K562 (cell line): Measurements from ENCODE around the gene CXCR6. TPM values are rescaled to one million over a fixed set of nuclear protein-coding genes. Genes with fewer than 3 reads are reported as not detected.

Experiments used
- ATAC-seq: fragments of 200-7000 bp; cut with Tn5 transposase; 3 replicates; pipeline ENCODE4 v1.9.1; 2020; ENCODE audit warnings: moderate library complexity
- BruUV-seq: library from RNA; stranded (reverse); fragments of 400-500 nt; replicated peaks from 2 replicates; lab custom pipeline; 2021; lab: Mats Ljungman, UMichigan
- CTCF ChIA-PET: fragments of 300-600 bp; formaldehyde crosslinking; extraction: SDS; loops from one replicate; lab custom pipeline; 2021; ENCODE audit warnings: low intra/inter-chr PET ratio; lab: Yijun Ruan, JAX
- POLR2A ChIA-PET: fragments of 300-600, 350-650 bp; sonication (Branson Sonifier 250); formaldehyde crosslinking; extraction: SDS; loops from one replicate; lab custom pipeline; 2021; ENCODE audit warnings: antibody characterized with exemption, inconsistent platforms; lab: Yijun Ruan, JAX
- DNase-seq, 4 experiments: peaks; one replicate each; pipeline versions ENCODE4 v3.0.0 to v3.0.0-alpha.2; 2011 to 2018; ENCODE audit warnings: low spot score in 3 of 4, mixed read lengths in 3 of 4; ENCODE audit errors: extremely low read depth in 1 of 4
- FAIRE-seq: peaks from 2 replicates; lab custom pipeline; 2011; peaks lifted over from hg19 to GRCh38; lab: Jason Lieb, UNC
- H2AFZ ChIP-seq: 2 replicates; pipeline ENCODE4 v1.6.0; 2011; ENCODE audit warnings: low read depth, low read length, control low read depth, inconsistent platforms
- H3K27ac ChIP-seq: fragments of 200-600 bp; 3 replicates; pipeline ENCODE4 v1.8.0; 2011; ENCODE audit warnings: low read depth, mild to moderate bottlenecking, control low read depth, inconsistent platforms, low read length, moderate library complexity, mixed read lengths; ENCODE audit errors: extremely low read depth
- H3K27me3 ChIP-seq, 2 experiments: fragments of 300-600 bp in 1 of 2; 2 replicates in 1 of 2; 3 replicates in 1 of 2; pipeline versions ENCODE4 v1.6.0 to v1.8.0; 2011; ENCODE audit warnings: inconsistent platforms in 2 of 2, low read length in 2 of 2, mild to moderate bottlenecking in 1 of 2, mixed read lengths in 1 of 2, moderate library complexity in 1 of 2; ENCODE audit not compliant: control insufficient read depth in 2 of 2, insufficient read depth in 2 of 2
- H3K36me3 ChIP-seq: fragments of 300-600 bp; 3 replicates; pipeline ENCODE4 v1.8.0; 2011; ENCODE audit warnings: mild to moderate bottlenecking, low read length, inconsistent platforms; ENCODE audit not compliant: control insufficient read depth, insufficient read depth
- H3K4me1 ChIP-seq, 2 experiments: fragments of 200-600 bp in 1 of 2; replicated peaks in 1 of 2; 2 replicates in 1 of 2; 3 replicates in 1 of 2; pipeline versions ENCODE4 v1.5.1 to v1.8.0; 2011; ENCODE audit warnings: inconsistent platforms in 2 of 2, low read length in 2 of 2, mild to moderate bottlenecking in 1 of 2, mixed read lengths in 1 of 2, moderate library complexity in 1 of 2; ENCODE audit not compliant: control insufficient read depth in 2 of 2, insufficient read depth in 2 of 2
- H3K4me2 ChIP-seq: 2 replicates; pipeline ENCODE4 v1.6.1; 2011; ENCODE audit warnings: low read length, control low read depth, inconsistent platforms, mixed read lengths; ENCODE audit not compliant: insufficient read depth
- H3K4me3 ChIP-seq: fragments of 200-600 bp; sonication (generic), shearing (Covaris generic); 2 replicates; pipeline ENCODE4 v1.5.1; 2016; ENCODE audit warnings: control low read depth, inconsistent platforms
- H3K79me2 ChIP-seq: fragments of 200-600 bp; 3 replicates; pipeline ENCODE4 v1.8.0; 2011; ENCODE audit warnings: low read length, inconsistent platforms; ENCODE audit not compliant: control insufficient read depth, insufficient read depth
- H3K9ac ChIP-seq, 2 experiments: 2 replicates each; pipeline versions ENCODE4 v1.6.0 to v1.6.1; 2011; ENCODE audit warnings: low read depth in 2 of 2, low read length in 2 of 2, control low read depth in 1 of 2, inconsistent platforms in 1 of 2, mild to moderate bottlenecking in 1 of 2, mixed read lengths in 1 of 2; ENCODE audit not compliant: insufficient read depth in 1 of 2
- H3K9me1 ChIP-seq: one replicate; pipeline ENCODE4 v1.6.0; 2011; ENCODE audit warnings: inconsistent platforms, mild to moderate bottlenecking, low read length, moderate library complexity; ENCODE audit not compliant: control insufficient read depth, insufficient read depth
- H3K9me3 ChIP-seq: replicated peaks from 2 replicates; pipeline ENCODE4 v1.5.1; 2011; ENCODE audit warnings: low read depth, low read length, inconsistent platforms; ENCODE audit not compliant: control insufficient read depth, insufficient read depth
- H4K20me1 ChIP-seq: replicated peaks from 2 replicates; pipeline ENCODE4 v1.6.1; 2011; ENCODE audit warnings: low read length, inconsistent platforms, mixed read lengths; ENCODE audit not compliant: control insufficient read depth, insufficient read depth
- C11orf30 ChIP-seq: fragments of 450-650 bp; IDR thresholded peaks from 2 replicates; pipeline ENCODE4 v1.6.1; 2016; ENCODE audit warnings: low read depth, mild to moderate bottlenecking
- CHD1 ChIP-seq: fragments of 200-600 bp; sonication (generic); IDR thresholded peaks from one replicate; pipeline ENCODE4 v1.6.1; 2012; ENCODE audit warnings: mild to moderate bottlenecking, moderate library complexity, low read length, inconsistent platforms
- HNRNPK ChIP-seq: fragments of 200-400 bp; formaldehyde crosslinking; IDR thresholded peaks from one replicate; pipeline ENCODE4 v1.6.1; 2018; ENCODE audit warnings: mild to moderate bottlenecking, low read depth, low read length; ENCODE audit not compliant: poor library complexity, severe bottlenecking
- MEF2D ChIP-seq: conservative IDR thresholded peaks from 2 replicates; pipeline ENCODE4 v1.6.1; 2016; ENCODE audit warnings: low read depth, missing genetic modification characterization, missing compliant biosample characterization
- NCOA1 ChIP-seq: fragments of 450-650 bp; IDR thresholded peaks from 2 replicates; pipeline ENCODE4 v1.6.1; 2016; ENCODE audit warnings: low read depth
- RAD51 ChIP-seq: fragments of 450-650 bp; IDR thresholded peaks from 2 replicates; pipeline ENCODE4 v1.7.1; 2016; ENCODE audit warnings: low read depth, mild to moderate bottlenecking, borderline replicate concordance
- TAF9B ChIP-seq: fragments of 450-650 bp; IDR thresholded peaks from 2 replicates; pipeline ENCODE4 v1.6.1; 2018; ENCODE audit warnings: mild to moderate bottlenecking; ENCODE audit not compliant: partially characterized antibody
- ZNF316 ChIP-seq: fragments of 450-650 bp; IDR thresholded peaks from 2 replicates; pipeline ENCODE4 v1.6.1; 2016
- WGBS: fragments of 100-300 bp; shearing (Covaris generic); methylation state at CpG from one replicate; pipeline ENCODE4 v1.1.6; 2016; ENCODE audit warnings: low coverage, mixed read lengths; ENCODE audit not compliant: insufficient coverage; ENCODE audit errors: missing lambda C conversion rate; 5-methylcytosine and 5-hydroxymethylcytosine counted together
- in situ Hi-C: fragments of 300-500 bp; cut with MboI; formaldehyde crosslinking; loops from 4 replicates; pipeline ENCODE4 v1.15.0; 2018; ENCODE audit warnings: inconsistent platforms, mixed read lengths
- intact Hi-C: fragments of 100-400 bp; cut with micrococcal nuclease; formaldehyde crosslinking; loops from 2 replicates; pipeline ENCODE4 v1.14.2; 2022
- polyA plus RNA-seq, 8 experiments: library from polyadenylated mRNA; depleted of rRNA in 4 of 8; stranded (reverse) in 5 of 8; unstranded in 3 of 8; fragments of >200 nt; fragmentation: Nextera tagmentation in 2 of 8; fragmentation: Illumina TruSeq in 1 of 8; extraction: Ambion mirVana in 2 of 8; extraction: Trizol in 1 of 8; gene quantifications; 2 replicates each; pipeline versions ENCODE4 v1.2.1 to v1.2.3, GENCODE V29; 2011 to 2014; ENCODE audit warnings: inconsistent platforms in 1 of 8, missing spikeins in 1 of 8
- total RNA-seq, 7 experiments: library from RNA; depleted of rRNA in 6 of 7; stranded (reverse); fragments of >200 nt in 6 of 7; fragmentation: Illumina TruSeq in 2 of 7; extraction: Trizol in 2 of 7; gene quantifications; 2 replicates each; pipeline versions ENCODE4 v1.2.1 to v1.2.3, GENCODE V29; 2011 to 2021; ENCODE audit warnings: low replicate concordance in 1 of 7
- TF ChIP-seq, protein P1 (sequence below): fragments of 250-450 bp; sonication (Bioruptor Pico); IDR thresholded peaks from 2 replicates; pipeline ENCODE4 v1.6.1; 2021; ENCODE audit warnings: mild to moderate bottlenecking

Gene CXCR6
- total and polyA plus RNA-seq, 9 of the 15 experiments (the other 6 are each of a cell fraction or from before 2014, with no cell fraction given), result 0.28 TPM; not detected in 8

DNA sequence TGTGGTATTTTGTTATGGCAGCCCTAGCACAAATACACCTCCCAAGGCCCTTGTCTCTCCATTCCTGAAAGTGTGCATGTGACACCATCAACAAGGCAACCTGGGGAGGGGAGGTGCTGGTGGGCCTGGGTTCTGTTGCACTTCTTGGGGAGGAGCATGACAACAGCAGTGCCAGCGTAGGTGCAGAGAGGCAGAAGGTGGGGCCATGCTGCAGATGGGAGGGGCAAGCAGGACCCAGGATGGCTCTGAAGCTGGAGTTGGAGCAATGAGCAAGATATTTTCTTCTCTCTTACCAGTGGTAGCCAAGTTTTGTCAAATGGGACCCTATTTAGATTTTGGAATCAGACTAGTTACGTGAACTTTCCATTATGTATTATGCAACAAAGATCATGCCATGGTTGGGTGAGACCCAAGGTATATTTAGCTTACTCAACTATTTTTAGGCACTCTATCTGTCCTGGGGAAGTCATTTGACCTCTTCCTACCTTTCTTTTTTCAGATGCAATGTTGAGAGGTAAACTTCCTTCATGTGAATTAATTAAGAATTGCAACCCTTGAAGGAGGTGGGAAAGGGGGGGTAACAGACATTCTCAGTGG lies 49.0 kb downstream of the CXCR6 start:
- ChIA-PET CTCF (no interaction called here), POLR2A (interaction anchor here (1.4 kb wide), 1 partner anchor 18 kb away, joined by 4 read pairs; no protein-coding TSS in a partner anchor)
- ATAC-seq (no peak), DNase-seq (no peak), FAIRE-seq (no peak)
- no peak overlapping the region for H3K27ac ChIP-seq
- no TSS peak for BruUV-seq
- H3K27me3 ChIP-seq, result peaks cover 0 to 2% of the 10 kb centered on the region in 2 experiments; a peak in 1 of 5 replicates
- intact Hi-C loops (no loop called here), in situ Hi-C loops (no loop called here)
- TF ChIP-seq HNRNPK (no peak), MEF2D (tag) (peak; percentile 56), RAD51 (no peak), NCOA1 (no peak), CHD1 (no peak), TAF9B (no peak), ZNF316 (peak; percentile 70), C11orf30 (peak; percentile 55)
- TF ChIP-seq, protein P1, sequence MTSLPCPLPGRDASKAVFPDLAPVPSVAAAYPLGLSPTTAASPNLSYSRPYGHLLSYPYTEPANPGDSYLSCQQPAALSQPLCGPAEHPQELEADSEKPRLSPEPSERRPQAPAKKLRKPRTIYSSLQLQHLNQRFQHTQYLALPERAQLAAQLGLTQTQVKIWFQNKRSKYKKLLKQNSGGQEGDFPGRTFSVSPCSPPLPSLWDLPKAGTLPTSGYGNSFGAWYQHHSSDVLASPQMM (CRISPR knock-in tag), result no peak
- no peak overlapping the region for H3K9ac ChIP-seq
- H4K20me1 ChIP-seq, result peaks cover 8% of the 10 kb centered on the region
- peaks cover 28 to 40% of the 10 kb centered on the region in 2 experiments for H3K4me1 ChIP-seq
- 89% methylated on average over 2 of the region's 2 CpGs for WGBS
- H2AFZ ChIP-seq, result no peak overlapping the region
- H3K4me3 ChIP-seq, result no peak overlapping the region
- peaks cover 11% of the 10 kb centered on the region; the same call in 1 of the 3 replicates for H3K36me3 ChIP-seq
- H3K4me2 ChIP-seq, result no peak overlapping the region
- no peaks in the 10 kb centered on the region for H3K9me3 ChIP-seq
- peaks cover 17% of the 10 kb centered on the region for H3K9me1 ChIP-seq
- H3K79me2 ChIP-seq, result peaks cover 76% of the 10 kb centered on the region
